ENCODE data around the gene ABHD14A. TPM values are rescaled to one million over a fixed set of nuclear protein-coding genes. Genes with fewer than 3 reads are reported as not detected.
A peak's percentile ranks its signal among the peaks of the same experiment; 100 is the strongest.

The ABHD14A gene
- total RNA-seq, 2 experiments from 2014 or later, result 7.5 to 8.9 TPM

GRCh38 chr3:51941798-51942602 is 32.9 kb upstream of the ABHD14A start, which contains the start of the genes PARP3 and RRP9:
TSS of gene PARP3 (plus strand) at chr3:51942363. CDS start at chr3:51943356, 993 bp downstream.
TSS of gene RRP9 (minus strand) at chr3:51941904. CDS start at chr3:51941867, 37 bp downstream.
- Histone ChIP-seq H3K4me1 (ENCODE audit: insufficient read depth, low read length, poor library complexity, severe bottlenecking) (peaks cover 24% of the 10 kb centered on the region), H4K20me1 (ENCODE audit: insufficient read depth, low read length) (no peaks in the 10 kb centered on the region), H3K79me2 (ENCODE audit: insufficient read depth, low read depth, low read length) (peaks cover 23% of the 10 kb centered on the region), H3K9me3 (ENCODE audit: low read length) (no peaks in the 10 kb centered on the region), H2AFZ (ENCODE audit: low read length) (peak within 1 kb of the TSS; percentile 95), H3K4me3 (ENCODE audit: low read depth, low read length, poor library complexity, severe bottlenecking) (peak within 1 kb of the TSS; percentile 90), H3K4me2 (ENCODE audit: low read length) (peak within 1 kb of the TSS; percentile 88), H3K27ac (ENCODE audit: low read depth, low read length, poor library complexity, severe bottlenecking) (no peak within 1 kb of the TSS), H3K9me2 (ENCODE audit: insufficient read depth, low read length) (no peaks in the 10 kb centered on the region), H3K36me3 (ENCODE audit: insufficient read depth, low read length) (peaks cover 27% of the 10 kb centered on the region)
- peak; percentile 100 for DNase-seq (ENCODE audit: low spot score)
- CTCF ChIA-PET (ENCODE audit: unreplicated experiment), result interaction anchor here (0.7 kb wide), 1 partner anchor 32 kb away, joined by 3 read pairs; the partner anchor contains the start of genes ABHD14A and ABHD14B
- no TSS peak for BruUV-seq (replicated peaks)
- TF ChIP-seq EZH2phosphoT487 (IDR thresholded peaks at IDR 0.05; ENCODE audit: borderline replicate concordance, low read depth, low read length) (no peak), CTCF (conservative IDR thresholded peaks at IDR 0.05; ENCODE audit: low read length) (peak; percentile 96)
- POLR2A ChIA-PET, result interaction anchor here (0.6 to 2.3 kb wide), 6 partner anchors 15 to 1596 kb away, joined by 3 to 11 read pairs (median 3); partner anchors contain the start of genes ABHD14B and RPL29
- intact Hi-C loops (cut with micrococcal nuclease; ENCODE audit: unreplicated experiment), result loop anchor here (1.0 to 5.0 kb wide), 5 partner anchors 32 to 203 kb away; partner anchors contain the start of genes ABHD14B, DUSP7 and RPL29

GRCh38 chr3:51942603-51943450 is 32.0 kb upstream of the ABHD14A start:
- Histone ChIP-seq H3K9me2 (ENCODE audit: insufficient read depth, low read length) (no peaks in the 10 kb centered on the region), H3K79me2 (ENCODE audit: insufficient read depth, low read depth, low read length) (peaks cover 23% of the 10 kb centered on the region), H3K4me2 (ENCODE audit: low read length) (peak overlapping the region; percentile 86), H3K4me1 (ENCODE audit: insufficient read depth, low read length, poor library complexity, severe bottlenecking) (peaks cover 24% of the 10 kb centered on the region), H2AFZ (ENCODE audit: low read length) (peak overlapping the region; percentile 95), H3K4me3 (ENCODE audit: low read depth, low read length, poor library complexity, severe bottlenecking) (peak overlapping the region; percentile 68), H3K9me3 (ENCODE audit: low read length) (no peaks in the 10 kb centered on the region), H3K36me3 (ENCODE audit: insufficient read depth, low read length) (peaks cover 18% of the 10 kb centered on the region; the same call in 1 of the 2 replicates), H4K20me1 (ENCODE audit: insufficient read depth, low read length) (no peaks in the 10 kb centered on the region), H3K27ac (ENCODE audit: low read depth, low read length, poor library complexity, severe bottlenecking) (no peak overlapping the region)
- intact Hi-C loops (cut with micrococcal nuclease; ENCODE audit: unreplicated experiment), result loop anchor here (1.0 to 5.0 kb wide), 5 partner anchors 31 to 202 kb away; partner anchors contain the start of genes ABHD14B, DUSP7 and RPL29
- no TSS peak for BruUV-seq (replicated peaks)
- peak; percentile 48 for DNase-seq (ENCODE audit: low spot score)
- CTCF ChIA-PET (ENCODE audit: unreplicated experiment), result interaction anchor here (0.6 to 0.9 kb wide), 3 partner anchors 8 to 1128 kb away, joined by 3 to 6 read pairs (median 3); no protein-coding TSS in a partner anchor
- POLR2A ChIA-PET, result interaction anchor here (0.6 to 2.3 kb wide), 7 partner anchors 15 to 1938 kb away, joined by 3 to 11 read pairs (median 3); partner anchors contain the start of genes ABHD14B and RPL29
- no peak for TF ChIP-seq CTCF (conservative IDR thresholded peaks at IDR 0.05; ENCODE audit: low read length)
- no peak for TF ChIP-seq EZH2phosphoT487 (IDR thresholded peaks at IDR 0.05; ENCODE audit: borderline replicate concordance, low read depth, low read length)

Measured in OCI-LY7 (cell line).